ENCODE data around the gene CST7. TPM values are rescaled to one million over a fixed set of nuclear protein-coding genes. Genes with fewer than 3 reads are reported as not detected.

The CST7 gene
- total RNA-seq, 1 experiment from 2014 or later = not detected

- ATAC-seq (no peak), DNase-seq (ENCODE audit: low read depth, low spot score) (no peak)
- no peak for TF ChIP-seq EZH2 (IDR thresholded peaks at IDR 0.05)
- TF ChIP-seq, protein P1, sequence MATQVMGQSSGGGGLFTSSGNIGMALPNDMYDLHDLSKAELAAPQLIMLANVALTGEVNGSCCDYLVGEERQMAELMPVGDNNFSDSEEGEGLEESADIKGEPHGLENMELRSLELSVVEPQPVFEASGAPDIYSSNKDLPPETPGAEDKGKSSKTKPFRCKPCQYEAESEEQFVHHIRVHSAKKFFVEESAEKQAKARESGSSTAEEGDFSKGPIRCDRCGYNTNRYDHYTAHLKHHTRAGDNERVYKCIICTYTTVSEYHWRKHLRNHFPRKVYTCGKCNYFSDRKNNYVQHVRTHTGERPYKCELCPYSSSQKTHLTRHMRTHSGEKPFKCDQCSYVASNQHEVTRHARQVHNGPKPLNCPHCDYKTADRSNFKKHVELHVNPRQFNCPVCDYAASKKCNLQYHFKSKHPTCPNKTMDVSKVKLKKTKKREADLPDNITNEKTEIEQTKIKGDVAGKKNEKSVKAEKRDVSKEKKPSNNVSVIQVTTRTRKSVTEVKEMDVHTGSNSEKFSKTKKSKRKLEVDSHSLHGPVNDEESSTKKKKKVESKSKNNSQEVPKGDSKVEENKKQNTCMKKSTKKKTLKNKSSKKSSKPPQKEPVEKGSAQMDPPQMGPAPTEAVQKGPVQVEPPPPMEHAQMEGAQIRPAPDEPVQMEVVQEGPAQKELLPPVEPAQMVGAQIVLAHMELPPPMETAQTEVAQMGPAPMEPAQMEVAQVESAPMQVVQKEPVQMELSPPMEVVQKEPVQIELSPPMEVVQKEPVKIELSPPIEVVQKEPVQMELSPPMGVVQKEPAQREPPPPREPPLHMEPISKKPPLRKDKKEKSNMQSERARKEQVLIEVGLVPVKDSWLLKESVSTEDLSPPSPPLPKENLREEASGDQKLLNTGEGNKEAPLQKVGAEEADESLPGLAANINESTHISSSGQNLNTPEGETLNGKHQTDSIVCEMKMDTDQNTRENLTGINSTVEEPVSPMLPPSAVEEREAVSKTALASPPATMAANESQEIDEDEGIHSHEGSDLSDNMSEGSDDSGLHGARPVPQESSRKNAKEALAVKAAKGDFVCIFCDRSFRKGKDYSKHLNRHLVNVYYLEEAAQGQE (IDR thresholded peaks at IDR 0.05; ENCODE audit: low read depth) = no peak
- TF ChIP-seq ZFX (IDR thresholded peaks at IDR 0.05) = no peak
- TF ChIP-seq FOSL1 (IDR thresholded peaks at IDR 0.05; ENCODE audit: low read depth) = no peak
- no peak for TF ChIP-seq EGR1 (IDR thresholded peaks at IDR 0.05; ENCODE audit: low read depth)
- no peak for TF ChIP-seq JUND (IDR thresholded peaks at IDR 0.05)
- TF ChIP-seq ZNF274 (IDR thresholded peaks at IDR 0.05; ENCODE audit: low read depth, low read length) = no peak
- TF ChIP-seq SP1 (IDR thresholded peaks at IDR 0.05; ENCODE audit: low read depth) = no peak
- TF ChIP-seq CBX3 (IDR thresholded peaks at IDR 0.05; ENCODE audit: low read depth) = no peak
- TF ChIP-seq, protein P2, sequence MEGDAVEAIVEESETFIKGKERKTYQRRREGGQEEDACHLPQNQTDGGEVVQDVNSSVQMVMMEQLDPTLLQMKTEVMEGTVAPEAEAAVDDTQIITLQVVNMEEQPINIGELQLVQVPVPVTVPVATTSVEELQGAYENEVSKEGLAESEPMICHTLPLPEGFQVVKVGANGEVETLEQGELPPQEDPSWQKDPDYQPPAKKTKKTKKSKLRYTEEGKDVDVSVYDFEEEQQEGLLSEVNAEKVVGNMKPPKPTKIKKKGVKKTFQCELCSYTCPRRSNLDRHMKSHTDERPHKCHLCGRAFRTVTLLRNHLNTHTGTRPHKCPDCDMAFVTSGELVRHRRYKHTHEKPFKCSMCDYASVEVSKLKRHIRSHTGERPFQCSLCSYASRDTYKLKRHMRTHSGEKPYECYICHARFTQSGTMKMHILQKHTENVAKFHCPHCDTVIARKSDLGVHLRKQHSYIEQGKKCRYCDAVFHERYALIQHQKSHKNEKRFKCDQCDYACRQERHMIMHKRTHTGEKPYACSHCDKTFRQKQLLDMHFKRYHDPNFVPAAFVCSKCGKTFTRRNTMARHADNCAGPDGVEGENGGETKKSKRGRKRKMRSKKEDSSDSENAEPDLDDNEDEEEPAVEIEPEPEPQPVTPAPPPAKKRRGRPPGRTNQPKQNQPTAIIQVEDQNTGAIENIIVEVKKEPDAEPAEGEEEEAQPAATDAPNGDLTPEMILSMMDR (IDR thresholded peaks at IDR 0.05 in 2 of 3, conservative IDR thresholded peaks at IDR 0.05 in 1 of 3; ENCODE audit: borderline replicate concordance in 1 of 3, insufficient read depth in 1 of 3, low read depth in 2 of 3, low read length in 2 of 3) = no peak
- TF ChIP-seq ELF1 (IDR thresholded peaks at IDR 0.05; ENCODE audit: borderline replicate concordance, low read depth) = no peak
- no peak for TF ChIP-seq EZH2phosphoT487 (IDR thresholded peaks at IDR 0.05; ENCODE audit: borderline replicate concordance)
- no peak for TF ChIP-seq CEBPB (IDR thresholded peaks at IDR 0.05; ENCODE audit: low read depth)
- TF ChIP-seq TCF7L2 (IDR thresholded peaks at IDR 0.05; ENCODE audit: borderline replicate concordance, extremely low read depth, insufficient read depth, insufficient read length) = no peak
- TF ChIP-seq YY1 (IDR thresholded peaks at IDR 0.05; ENCODE audit: extremely low read depth, insufficient replicate concordance, low read depth, low read length) = no peak
- no peak for TF ChIP-seq SRF (IDR thresholded peaks at IDR 0.05; ENCODE audit: low read depth)
- TF ChIP-seq ATF3 (IDR thresholded peaks at IDR 0.05) = no peak
- TF ChIP-seq SIN3A (IDR thresholded peaks at IDR 0.05; ENCODE audit: low read depth) = no peak
- no peak for TF ChIP-seq POLR2AphosphoS5 (IDR thresholded peaks at IDR 0.05; ENCODE audit: low read depth, low read length)
- TF ChIP-seq MAX (IDR thresholded peaks at IDR 0.05) = no peak
- Histone ChIP-seq H3K27ac (ENCODE audit: low read depth, low read length) (no peak overlapping the region), H3K79me2 (ENCODE audit: insufficient read depth, low read length) (peaks cover under 1% of the 10 kb centered on the region; the same call in 1 of the 2 replicates), H2AFZ (ENCODE audit: low read depth, low read length, poor library complexity, severe bottlenecking) (no peak overlapping the region), H3K9me2 (ENCODE audit: insufficient read depth) (no peaks in the 10 kb centered on the region), H4K20me1 (ENCODE audit: insufficient read depth) (no peaks in the 10 kb centered on the region), H3K9ac (ENCODE audit: low read length) (no peak overlapping the region), H3K4me2 (ENCODE audit: low read length) (no peak overlapping the region), H3K4me3 (replicated peaks in 1 of 2; ENCODE audit: low read depth in 1 of 2, low read length in 2 of 2) (no peak overlapping the region), H3K4me1 (ENCODE audit: control insufficient read depth in 1 of 2, insufficient read depth in 2 of 2, low read length in 2 of 2) (no peaks in the 10 kb centered on the region), H3K27me3 (ENCODE audit: insufficient read depth, low read length) (no peaks in the 10 kb centered on the region), H3K36me3 (ENCODE audit: control insufficient read depth in 1 of 2, insufficient read depth in 2 of 2, low read length in 2 of 2) (peaks cover 22 to 30% of the 10 kb centered on the region in 2 experiments), H3K9me3 (ENCODE audit: control insufficient read depth in 1 of 2, insufficient read depth in 1 of 2, low read depth in 1 of 2, low read length in 2 of 2) (no peaks in the 10 kb centered on the region)
- BruUV-seq (replicated peaks) = no TSS peak
- ChIA-PET RAD21 (ENCODE audit: low non-redundant PET in 1 of 2, low total read pairs in 2 of 2, uncharacterized antibody in 2 of 2, unreplicated experiment in 2 of 2) (no interaction called here), CTCF (no interaction called here), POLR2A (no interaction called here)
- intact Hi-C loops (cut with micrococcal nuclease) = no loop called here
These were observed 20.3 kb downstream of the CST7 start for GRCh38 chr20:24969186-24970029.
